ENCODE results near the gene SLC1A6. TPM values are rescaled to one million over a fixed set of nuclear protein-coding genes. Genes with fewer than 3 reads are reported as not detected.

The SLC1A6 gene
- polyA plus RNA-seq, 1 experiment = not detected

DNA sequence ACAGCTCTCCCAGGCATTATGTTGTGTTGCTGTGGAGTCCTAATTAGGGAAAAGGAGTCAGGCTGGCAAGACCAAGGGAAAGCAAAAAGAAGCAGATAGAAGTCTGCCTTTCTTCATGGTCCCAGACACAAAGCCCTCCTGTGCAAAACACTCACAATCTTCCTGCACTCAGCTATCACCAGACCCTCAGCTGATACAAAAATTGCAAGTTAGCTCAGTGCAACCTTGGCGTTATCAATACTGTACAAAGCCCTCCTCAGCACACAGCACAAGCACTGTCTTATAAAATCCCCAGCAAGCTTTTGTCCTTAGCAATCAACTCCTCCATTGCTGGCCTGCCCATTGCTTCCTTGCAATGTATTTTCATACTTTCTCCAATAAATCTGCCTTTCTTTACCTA is 35.2 kb downstream of the SLC1A6 start:
- no peak for DNase-seq (ENCODE audit: low read depth, low spot score)
- TF ChIP-seq, protein P1, sequence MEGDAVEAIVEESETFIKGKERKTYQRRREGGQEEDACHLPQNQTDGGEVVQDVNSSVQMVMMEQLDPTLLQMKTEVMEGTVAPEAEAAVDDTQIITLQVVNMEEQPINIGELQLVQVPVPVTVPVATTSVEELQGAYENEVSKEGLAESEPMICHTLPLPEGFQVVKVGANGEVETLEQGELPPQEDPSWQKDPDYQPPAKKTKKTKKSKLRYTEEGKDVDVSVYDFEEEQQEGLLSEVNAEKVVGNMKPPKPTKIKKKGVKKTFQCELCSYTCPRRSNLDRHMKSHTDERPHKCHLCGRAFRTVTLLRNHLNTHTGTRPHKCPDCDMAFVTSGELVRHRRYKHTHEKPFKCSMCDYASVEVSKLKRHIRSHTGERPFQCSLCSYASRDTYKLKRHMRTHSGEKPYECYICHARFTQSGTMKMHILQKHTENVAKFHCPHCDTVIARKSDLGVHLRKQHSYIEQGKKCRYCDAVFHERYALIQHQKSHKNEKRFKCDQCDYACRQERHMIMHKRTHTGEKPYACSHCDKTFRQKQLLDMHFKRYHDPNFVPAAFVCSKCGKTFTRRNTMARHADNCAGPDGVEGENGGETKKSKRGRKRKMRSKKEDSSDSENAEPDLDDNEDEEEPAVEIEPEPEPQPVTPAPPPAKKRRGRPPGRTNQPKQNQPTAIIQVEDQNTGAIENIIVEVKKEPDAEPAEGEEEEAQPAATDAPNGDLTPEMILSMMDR (IDR thresholded peaks at IDR 0.05; ENCODE audit: low read depth, low read length) = no peak
- H3K27me3 ChIP-seq (ENCODE audit: control insufficient read depth, insufficient read depth, low read length) = no peaks in the 10 kb centered on the region
- H3K27ac ChIP-seq (ENCODE audit: low read depth, low read length) = no peak overlapping the region
- CTCF ChIA-PET = no interaction called here
- POLR2A ChIA-PET = no interaction called here
- H3K9me3 ChIP-seq (ENCODE audit: control insufficient read depth, insufficient read depth, low read length) = peaks cover 4% of the 10 kb centered on the region
- no peak overlapping the region for H3K4me3 ChIP-seq (ENCODE audit: low read depth, low read length)

DNA sequence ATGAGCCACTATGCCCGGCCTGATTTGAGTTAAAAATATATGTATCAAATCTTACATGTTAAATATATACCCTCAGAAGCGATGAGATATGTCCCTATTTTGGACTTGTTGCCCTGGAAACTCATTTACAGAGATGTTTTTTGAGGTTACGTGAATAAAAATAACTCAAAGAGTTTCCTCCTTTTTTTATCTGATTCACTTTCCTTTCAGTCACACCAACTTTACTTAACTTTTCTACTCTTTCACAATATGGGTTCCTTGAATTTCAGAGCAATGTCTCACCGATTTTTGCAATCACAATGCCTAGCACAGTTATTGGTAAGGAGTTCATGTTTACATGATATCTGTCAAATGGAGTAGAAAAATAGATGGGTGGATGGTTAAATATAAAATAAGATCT is 36.1 kb downstream of the SLC1A6 start:
- TF ChIP-seq, protein P1 (IDR thresholded peaks at IDR 0.05; ENCODE audit: low read depth, low read length) = no peak
- POLR2A ChIA-PET = no interaction called here
- Histone ChIP-seq H3K27me3 (ENCODE audit: control insufficient read depth, insufficient read depth, low read length) (no peaks in the 10 kb centered on the region), H3K4me3 (ENCODE audit: low read depth, low read length) (no peak overlapping the region), H3K27ac (ENCODE audit: low read depth, low read length) (no peak overlapping the region), H3K9me3 (ENCODE audit: control insufficient read depth, insufficient read depth, low read length) (peaks cover 4% of the 10 kb centered on the region)
- DNase-seq (ENCODE audit: low read depth, low spot score) = no peak
- CTCF ChIA-PET = no interaction called here

DNA sequence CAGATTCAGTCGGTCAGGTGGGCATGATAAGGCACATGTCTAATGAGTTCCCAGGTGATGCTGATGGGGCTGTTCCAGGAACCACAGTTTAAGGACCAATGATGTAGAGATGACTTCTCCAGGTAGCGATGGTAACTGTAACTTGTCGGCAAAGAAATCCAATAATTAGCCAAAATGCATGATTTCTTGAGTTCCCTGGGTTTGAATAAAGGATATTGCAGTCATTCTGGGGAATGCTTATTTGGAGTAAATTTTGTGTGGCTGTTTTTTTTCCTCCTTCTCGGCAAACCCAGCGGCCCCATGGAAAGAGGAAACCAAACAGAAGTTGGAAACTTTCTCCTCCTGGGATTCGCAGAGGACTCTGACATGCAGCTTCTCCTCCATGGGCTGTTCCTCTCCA is 38.5 kb downstream of the SLC1A6 start, which contains the start of gene OR7C2:
TSS of gene OR7C2 (plus strand) at position 301 of the 400 bp plus-strand sequence. CDS start at position 301, 0 bp downstream.
- H3K27me3 ChIP-seq (ENCODE audit: control insufficient read depth, insufficient read depth, low read length) = no peaks in the 10 kb centered on the region
- H3K4me3 ChIP-seq (ENCODE audit: low read depth, low read length) = no peak within 1 kb of the TSS
- TF ChIP-seq, protein P1 (IDR thresholded peaks at IDR 0.05; ENCODE audit: low read depth, low read length) = no peak
- H3K27ac ChIP-seq (ENCODE audit: low read depth, low read length) = no peak within 1 kb of the TSS
- DNase-seq (ENCODE audit: low read depth, low spot score) = no peak
- ChIA-PET CTCF (no interaction called here), POLR2A (interaction anchor here (0.6 kb wide), 1 partner anchor 869 kb away, joined by 4 read pairs; no protein-coding TSS in a partner anchor)
- H3K9me3 ChIP-seq (ENCODE audit: control insufficient read depth, insufficient read depth, low read length) = no peaks in the 10 kb centered on the region

DNA sequence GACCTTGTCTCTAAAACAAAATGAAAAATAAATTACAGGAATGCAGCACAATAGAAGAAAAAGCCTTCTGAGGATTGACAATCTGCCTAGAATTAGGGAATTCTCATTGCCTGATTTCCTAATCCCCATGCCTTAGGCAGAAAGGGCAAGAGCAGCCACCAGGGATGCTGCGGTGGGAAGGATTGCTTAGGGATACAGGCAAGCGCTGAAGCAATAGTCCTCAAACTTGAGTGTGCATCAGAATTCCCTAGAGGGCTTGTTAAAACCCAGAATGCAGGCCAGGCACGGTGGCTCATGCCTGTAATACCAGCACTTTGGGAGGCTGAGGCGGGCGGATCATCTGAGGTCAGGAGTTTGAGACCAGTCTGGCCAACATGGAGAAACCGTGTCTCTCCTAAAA is 39.4 kb downstream of the SLC1A6 start:
- ChIA-PET POLR2A (no interaction called here), CTCF (no interaction called here)
- TF ChIP-seq, protein P1 (IDR thresholded peaks at IDR 0.05; ENCODE audit: low read depth, low read length) = no peak
- H3K4me3 ChIP-seq (ENCODE audit: low read depth, low read length) = no peak overlapping the region
- no peaks in the 10 kb centered on the region for H3K27me3 ChIP-seq (ENCODE audit: control insufficient read depth, insufficient read depth, low read length)
- H3K9me3 ChIP-seq (ENCODE audit: control insufficient read depth, insufficient read depth, low read length) = no peaks in the 10 kb centered on the region
- no peak for DNase-seq (ENCODE audit: low read depth, low spot score)
- H3K27ac ChIP-seq (ENCODE audit: low read depth, low read length) = no peak overlapping the region

DNA sequence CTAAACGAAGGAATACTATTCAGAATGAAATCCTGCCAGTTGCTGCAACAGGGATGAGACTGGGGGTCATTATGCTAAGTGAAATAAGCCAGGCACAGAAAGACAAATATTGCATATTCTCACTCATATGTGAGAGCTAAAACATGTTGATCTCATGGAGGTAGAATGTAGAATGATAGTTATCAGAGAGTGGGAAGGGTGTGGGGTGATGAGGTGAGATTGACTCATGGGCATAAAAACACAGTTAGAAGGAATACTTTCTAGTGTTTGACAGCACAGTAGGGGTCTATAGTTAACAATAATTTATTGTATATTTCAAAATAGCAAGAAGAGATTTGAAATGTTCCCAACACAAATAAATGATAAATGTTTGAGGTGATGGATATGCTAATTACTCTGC is 46.2 kb downstream of the SLC1A6 start:
- CTCF ChIA-PET = no interaction called here
- Histone ChIP-seq H3K27me3 (ENCODE audit: control insufficient read depth, insufficient read depth, low read length) (no peaks in the 10 kb centered on the region), H3K9me3 (ENCODE audit: control insufficient read depth, insufficient read depth, low read length) (no peaks in the 10 kb centered on the region; the same call in 1 of the 2 replicates), H3K27ac (ENCODE audit: low read depth, low read length) (no peak overlapping the region), H3K4me3 (ENCODE audit: low read depth, low read length) (no peak overlapping the region)
- POLR2A ChIA-PET = no interaction called here
- TF ChIP-seq, protein P1 (IDR thresholded peaks at IDR 0.05; ENCODE audit: low read depth, low read length) = no peak
- DNase-seq (ENCODE audit: low read depth, low spot score) = no peak
